Pulmonary artery endothelial cell (primary cell): Measurements from ENCODE around the gene HOXD13. TPM values are rescaled to one million over a fixed set of nuclear protein-coding genes. Genes with fewer than 3 reads are reported as not detected.

Experiments used
- DNase-seq: peaks from one replicate; pipeline ENCODE4 v3.0.0-alpha.2; 2011; ENCODE audit warnings: low read depth, low spot score
- total RNA-seq: library from RNA; depleted of rRNA; stranded (reverse); fragments of >200 nt; gene quantifications from 2 replicates; pipeline ENCODE4 v1.2.3, GENCODE V29; 2014

HOXD13 gene
- total RNA-seq, 1 donor from 2014 or later: not detected

GRCh38 chr2:176105078-176105729, 12.7 kb downstream of the HOXD13 start:
- no peak for DNase-seq

- DNase-seq: no peak
These were observed 13.4 kb downstream of the HOXD13 start for GRCh38 chr2:176105730-176106580.

- no peak for DNase-seq
These were observed 14.3 kb downstream of the HOXD13 start, which contains the start of gene HOXD11 for GRCh38 chr2:176106581-176107539. Gene HOXD11 (plus strand): TSS chr2:176107280. CDS start chr2:176107356, 76 bp downstream.

GRCh38 chr2:176107731-176108181, 15.2 kb downstream of the HOXD13 start:
- no peak for DNase-seq

GRCh38 chr2:176109192-176109901, 16.8 kb downstream of the HOXD13 start:
- DNase-seq: no peak

GRCh38 chr2:176109946-176110345, 17.4 kb downstream of the HOXD13 start:
- no peak for DNase-seq

GRCh38 chr2:176110415-176111308, 18.1 kb downstream of the HOXD13 start:
- DNase-seq: no peak

- peak; percentile 13 for DNase-seq
These were observed 18.8 kb downstream of the HOXD13 start for GRCh38 chr2:176111309-176111663.

- no peak for DNase-seq
These were observed 19.4 kb downstream of the HOXD13 start for GRCh38 chr2:176111846-176112374.

- no peak for DNase-seq
These were observed 20.1 kb downstream of the HOXD13 start for GRCh38 chr2:176112375-176113302.

- no peak for DNase-seq
These were observed 21.8 kb downstream of the HOXD13 start for GRCh38 chr2:176114120-176114929.

- no peak for DNase-seq
These were observed 22.6 kb downstream of the HOXD13 start for GRCh38 chr2:176114930-176115625.

- no peak for DNase-seq
These were observed 23.6 kb downstream of the HOXD13 start, which contains the start of gene HOXD10 for GRCh38 chr2:176115883-176116813. Gene HOXD10 (plus strand): TSS chr2:176116778. CDS start chr2:176116834, 56 bp downstream.

GRCh38 chr2:176117162-176117822, 24.8 kb downstream of the HOXD13 start:
- DNase-seq: no peak

GRCh38 chr2:176117823-176118371, 25.4 kb downstream of the HOXD13 start:
- no peak for DNase-seq
